HG02610 (cell line): ENCODE data around the gene NKAIN2.

ENCODE experiments used
- ATAC-seq: cut with Tn5 transposase; IDR thresholded peaks from one replicate; pipeline ENCODE4 v1.9.1; 2021; ENCODE audit warnings: mild to moderate bottlenecking, moderate library complexity; ENCODE audit not compliant: unreplicated experiment

Gene NKAIN2

GRCh38 chr6:123803504-123804013 lies at the start of gene NKAIN2:
Gene NKAIN2, plus strand, starts transcription at chr6:123803865.
- peak; percentile 19 for ATAC-seq

GRCh38 chr6:123759472-123759871 lies 44.2 kb upstream of the NKAIN2 start:
- no peak for ATAC-seq

GRCh38 chr6:123763904-123764303 lies 39.8 kb upstream of the NKAIN2 start:
- no peak for ATAC-seq

GRCh38 chr6:123764722-123765121 lies 38.9 kb upstream of the NKAIN2 start:
- ATAC-seq: no peak

GRCh38 chr6:123768921-123769320 lies 34.7 kb upstream of the NKAIN2 start:
- ATAC-seq: no peak

GRCh38 chr6:123769431-123769830 lies 34.2 kb upstream of the NKAIN2 start:
- no peak for ATAC-seq

GRCh38 chr6:123770247-123770949 lies 33.3 kb upstream of the NKAIN2 start:
- ATAC-seq: peak; percentile 41

- ATAC-seq: no peak
Observed at GRCh38 chr6:123771126-123771525, 32.5 kb upstream of the NKAIN2 start.

GRCh38 chr6:123777563-123777962 lies 26.1 kb upstream of the NKAIN2 start:
- ATAC-seq: no peak

GRCh38 chr6:123780021-123780420 lies 23.6 kb upstream of the NKAIN2 start:
- no peak for ATAC-seq

- ATAC-seq: no peak
Observed at GRCh38 chr6:123784330-123784729, 19.3 kb upstream of the NKAIN2 start.

- no peak for ATAC-seq
Observed at GRCh38 chr6:123785039-123785438, 18.6 kb upstream of the NKAIN2 start.

- ATAC-seq: no peak
Observed at GRCh38 chr6:123788319-123788718, 15.3 kb upstream of the NKAIN2 start.

- ATAC-seq: no peak
Observed at GRCh38 chr6:123794190-123794589, 9.5 kb upstream of the NKAIN2 start.

GRCh38 chr6:123794799-123795198 lies 8.9 kb upstream of the NKAIN2 start:
- no peak for ATAC-seq

GRCh38 chr6:123801067-123801466 lies 2.6 kb upstream of the NKAIN2 start:
- no peak for ATAC-seq

GRCh38 chr6:123802351-123802696 lies 1.3 kb upstream of the NKAIN2 start:
- ATAC-seq: peak; percentile 7

- peak; percentile 99 for ATAC-seq
Observed at GRCh38 chr6:123802697-123803503, 765 bp upstream of the NKAIN2 start.

GRCh38 chr6:123804014-123804786 lies 535 bp downstream of the NKAIN2 start:
- no peak for ATAC-seq

GRCh38 chr6:123804787-123805540 lies 1.3 kb downstream of the NKAIN2 start:
- no peak for ATAC-seq

GRCh38 chr6:123805921-123806320 lies 2.3 kb downstream of the NKAIN2 start:
- ATAC-seq: no peak
